GM23248 (cell line): Measurements from ENCODE around the gene TEX10. TPM values are rescaled to one million over a fixed set of nuclear protein-coding genes. Genes with fewer than 3 reads are reported as not detected.
"Not testable (repeated sequence)": the region's sequence is repeated elsewhere in the genome, so short reads cannot be mapped to it uniquely, and the experiment has no call there.

Experiments
- DNase-seq: peaks from one replicate; pipeline ENCODE4 v3.0.0-alpha.2; 2015
- H2AFZ ChIP-seq: fragments of 200-600 bp; sonication (generic); 2 replicates; pipeline ENCODE4 v1.6.1; 2016; ENCODE audit warnings: antibody characterized with exemption
- H3F3A ChIP-seq: fragments of 200-600 bp; sonication (generic); 2 replicates; pipeline ENCODE4 v1.6.1; 2016; ENCODE audit warnings: mild to moderate bottlenecking, antibody characterized with exemption, mixed run types; ENCODE audit not compliant: insufficient read depth
- H3K27ac ChIP-seq: fragments of 200-600 bp; sonication (generic); 2 replicates; pipeline ENCODE4 v1.5.1; 2016; ENCODE audit warnings: mild to moderate bottlenecking
- H3K27me3 ChIP-seq: fragments of 200-600 bp; sonication (generic); replicated peaks from 2 replicates; pipeline ENCODE4 v1.6.1; 2016; ENCODE audit warnings: mild to moderate bottlenecking; ENCODE audit not compliant: insufficient read depth
- H3K36me3 ChIP-seq: fragments of 200-600 bp; sonication (generic); 2 replicates; pipeline ENCODE4 v1.6.1; 2016; ENCODE audit warnings: low read depth, mild to moderate bottlenecking
- H3K4me1 ChIP-seq: fragments of 200-600 bp; sonication (generic); 2 replicates; pipeline ENCODE4 v1.6.1; 2016; ENCODE audit warnings: mild to moderate bottlenecking; ENCODE audit not compliant: insufficient read depth
- H3K4me2 ChIP-seq: fragments of 200-600 bp; sonication (generic); one replicate; pipeline ENCODE4 v1.6.1; 2016; ENCODE audit warnings: mild to moderate bottlenecking; ENCODE audit not compliant: unreplicated experiment
- H3K4me3 ChIP-seq: fragments of 200-600 bp; sonication (generic); 2 replicates; pipeline ENCODE4 v1.5.1; 2016; ENCODE audit warnings: mild to moderate bottlenecking
- H3K79me2 ChIP-seq: fragments of 200-600 bp; sonication (generic); 2 replicates; pipeline ENCODE4 v1.6.1; 2016; ENCODE audit warnings: mild to moderate bottlenecking; ENCODE audit not compliant: insufficient read depth
- H3K9ac ChIP-seq: fragments of 200-600 bp; sonication (generic); 2 replicates; pipeline ENCODE4 v1.6.1; 2016; ENCODE audit warnings: mild to moderate bottlenecking
- H3K9me2 ChIP-seq: fragments of 200-600 bp; sonication (generic); 2 replicates; pipeline ENCODE4 v1.6.1; 2016; ENCODE audit warnings: mixed run types, mild to moderate bottlenecking, moderate library complexity; ENCODE audit not compliant: insufficient read depth
- H3K9me3 ChIP-seq: fragments of 200-600 bp; sonication (generic); one replicate; pipeline ENCODE4 v1.6.1; 2017; ENCODE audit warnings: low read depth
- H4K20me1 ChIP-seq: fragments of 200-600 bp; sonication (generic); 2 replicates; pipeline ENCODE4 v1.6.0; 2016; ENCODE audit not compliant: insufficient read depth
- EZH2 ChIP-seq: fragments of 200-600 bp; sonication (generic); IDR thresholded peaks from 2 replicates; pipeline ENCODE4 v1.6.1; 2018; ENCODE audit warnings: antibody characterized with exemption, mild to moderate bottlenecking; ENCODE audit not compliant: insufficient read depth, poor library complexity, severe bottlenecking
- EZH2phosphoT487 ChIP-seq: fragments of 200-600 bp; sonication (generic); IDR thresholded peaks from 2 replicates; pipeline ENCODE4 v1.6.1; 2018; ENCODE audit warnings: antibody characterized with exemption, moderate library complexity, mild to moderate bottlenecking, low read depth; ENCODE audit not compliant: insufficient read depth
- WGBS, 2 experiments: methylation state at CpG; one replicate each; pipeline ENCODE4 v1.1.6; 2015 to 2017; ENCODE audit warnings: low lambda C conversion rate in 2 of 2, low coverage in 1 of 2; ENCODE audit errors: missing lambda C conversion rate in 2 of 2; 5-methylcytosine and 5-hydroxymethylcytosine counted together
- in situ Hi-C: fragments of 300-500 bp; cut with MboI; formaldehyde crosslinking; loops from 2 replicates; pipeline ENCODE4 v1.15.0; 2020
- polyA plus RNA-seq: library from polyadenylated mRNA; unstranded; fragments of >200 nt; fragmentation: Nextera tagmentation; extraction: Ambion mirVana; gene quantifications from 2 replicates; pipeline ENCODE4 v1.2.1, GENCODE V29; 2016
- total RNA-seq: library from RNA; depleted of rRNA; stranded (reverse); fragments of >200 nt; shearing (Covaris generic); gene quantifications from 2 replicates; pipeline ENCODE4 v1.2.3, GENCODE V29; 2014

TEX10 gene
- total and polyA plus RNA-seq, 2 experiments from 2014 or later = 19.6 to 30.9 TPM

- in situ Hi-C loops = loop anchor here (25.0 kb wide), 1 partner anchor 240 kb away; the partner anchor contains the start of gene CAVIN4
- peak overlapping the region; percentile 52 for H3K4me2 ChIP-seq
- no peak overlapping the region for H3K9ac ChIP-seq
- TF ChIP-seq EZH2 (no peak), EZH2phosphoT487 (no peak)
- H3K9me3 ChIP-seq = no peaks in the 10 kb centered on the region
- peaks cover 100% of the 10 kb centered on the region for H3K79me2 ChIP-seq
- H2AFZ ChIP-seq = 0 out of 2 replicates have a peak overlapping the region, but pooled peaks have one; percentile 28
- H3K27me3 ChIP-seq = no peaks in the 10 kb centered on the region
- H3K4me1 ChIP-seq = peaks cover 35% of the 10 kb centered on the region
- H3K27ac ChIP-seq = peak overlapping the region; percentile 44
- H3F3A ChIP-seq = peaks cover 35% of the 10 kb centered on the region
- peaks cover 6% of the 10 kb centered on the region for H3K36me3 ChIP-seq
- peak overlapping the region; percentile 33 for H3K4me3 ChIP-seq
- 4 to 8% methylated on average over 3 of the region's 3 CpGs for WGBS, 2 experiments
- H3K9me2 ChIP-seq = no peaks in the 10 kb centered on the region
- peak; percentile 83 for DNase-seq
- peaks cover 13% of the 10 kb centered on the region; the same call in 1 of the 2 replicates for H4K20me1 ChIP-seq
Observed at GRCh38 chr9:100346836-100347235, 5.9 kb downstream of the TEX10 start.

DNA sequence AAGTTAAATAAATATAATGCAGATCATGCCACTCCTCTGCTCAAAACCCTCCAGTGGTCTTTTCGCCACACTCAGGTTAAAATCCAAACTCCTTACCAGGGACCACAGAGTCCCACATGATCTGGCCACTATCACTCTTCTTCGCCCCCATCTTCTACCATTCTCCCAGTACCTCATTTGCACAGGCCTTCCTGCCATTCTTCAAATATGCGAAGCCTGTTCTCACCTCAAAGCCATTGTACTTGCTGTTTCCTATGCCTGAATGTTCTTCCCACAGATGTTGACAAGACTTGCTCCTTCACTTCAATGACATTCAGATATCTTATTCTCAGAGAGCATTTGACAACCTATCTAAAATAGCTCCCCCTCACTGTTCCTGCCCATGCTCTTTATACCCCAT lies 10.9 kb downstream of the TEX10 start:
- peaks cover 98% of the 10 kb centered on the region for H3K79me2 ChIP-seq
- no peak overlapping the region for H3K4me3 ChIP-seq
- WGBS, 2 experiments = 97 to 99% methylated on average over 3 of the region's 3 CpGs
- DNase-seq = no peak
- H4K20me1 ChIP-seq = 0 out of 2 replicates have a peak, but pooled peaks cover 4% of the 10 kb centered on the region
- H3K9ac ChIP-seq = no peak overlapping the region
- no peaks in the 10 kb centered on the region for H3K27me3 ChIP-seq
- H3K4me2 ChIP-seq = no peak overlapping the region
- peaks cover 20% of the 10 kb centered on the region for H3F3A ChIP-seq
- peaks cover 6% of the 10 kb centered on the region for H3K36me3 ChIP-seq
- H2AFZ ChIP-seq = no peak overlapping the region
- in situ Hi-C loops = loop anchor here (25.0 kb wide), 1 partner anchor 245 kb away; the partner anchor contains the start of gene CAVIN4
- no peak for TF ChIP-seq EZH2
- no peak for TF ChIP-seq EZH2phosphoT487
- peaks cover 10% of the 10 kb centered on the region for H3K4me1 ChIP-seq
- no peaks in the 10 kb centered on the region for H3K9me3 ChIP-seq
- no peaks in the 10 kb centered on the region for H3K9me2 ChIP-seq
- no peak overlapping the region for H3K27ac ChIP-seq

- 98 to 100% methylated on average over 2 of the region's 2 CpGs for WGBS, 2 experiments
- TF ChIP-seq EZH2 = no peak
- TF ChIP-seq EZH2phosphoT487 = no peak
- Histone ChIP-seq H3K9me2 (no peaks in the 10 kb centered on the region), H3K27me3 (no peaks in the 10 kb centered on the region), H3K27ac (no peak overlapping the region), H3K9ac (no peak overlapping the region), H3F3A (0 out of 2 replicates have a peak, but pooled peaks cover 4% of the 10 kb centered on the region), H3K79me2 (peaks cover 96% of the 10 kb centered on the region), H3K9me3 (no peaks in the 10 kb centered on the region), H2AFZ (no peak overlapping the region), H3K4me3 (no peak overlapping the region), H3K36me3 (no peaks in the 10 kb centered on the region), H3K4me1 (no peaks in the 10 kb centered on the region), H4K20me1 (0 out of 2 replicates have a peak, but pooled peaks cover 4% of the 10 kb centered on the region), H3K4me2 (no peak overlapping the region)
- in situ Hi-C loops = loop anchor here (25.0 kb wide), 1 partner anchor 247 kb away; the partner anchor contains the start of gene CAVIN4
- no peak for DNase-seq
Observed at GRCh38 chr9:100340224-100340623, 12.5 kb downstream of the TEX10 start.

DNA sequence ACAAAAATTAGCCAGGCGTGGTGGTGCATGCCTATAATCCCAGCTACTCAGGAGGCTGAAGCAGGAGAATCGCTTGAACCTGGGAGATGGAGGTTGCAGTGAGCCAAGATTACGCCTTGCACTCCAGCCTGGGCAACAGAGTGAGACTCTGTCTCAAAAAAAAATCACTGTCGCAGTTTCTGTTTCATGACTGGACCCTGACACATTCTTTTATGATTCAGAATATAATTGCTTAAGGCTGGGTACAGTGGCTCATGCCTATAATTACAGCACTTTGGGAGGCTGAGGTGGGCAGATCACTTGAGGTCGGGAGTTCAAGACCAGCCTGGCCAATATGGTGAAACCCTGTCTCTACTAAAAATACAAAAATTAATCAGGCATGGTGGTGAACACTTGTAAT lies 14.0 kb downstream of the TEX10 start:
- in situ Hi-C loops = loop anchor here (25.0 kb wide), 1 partner anchor 249 kb away; the partner anchor contains the start of gene CAVIN4

More for the DNA sequence above, 14.0 kb downstream of the TEX10 start:
- H3K79me2 ChIP-seq = peaks cover 96% of the 10 kb centered on the region
- DNase-seq = peak; percentile 38
- H2AFZ ChIP-seq, H3K4me2 ChIP-seq, H3F3A ChIP-seq, H3K9me2 ChIP-seq, H3K4me3 ChIP-seq, H3K27ac ChIP-seq, H3K27me3 ChIP-seq, H3K36me3 ChIP-seq, H3K9me3 ChIP-seq, H3K9ac ChIP-seq, H3K4me1 ChIP-seq, H4K20me1 ChIP-seq: not testable (repeated sequence)
- 77 to 78% methylated on average over 5 of the region's 5 CpGs for WGBS, 2 experiments
